HEK293 (cell line): ENCODE results near the gene PRUNE1.

Source experiments
- CTCF ChIA-PET: fragments of 350-600 bp; formaldehyde crosslinking; extraction: SDS; loops from one replicate; lab custom pipeline; 2021; ENCODE audit warnings: antibody characterized with exemption; lab: Yijun Ruan, JAX
- POLR2A ChIA-PET: fragments of 300-600 bp; formaldehyde crosslinking; extraction: SDS; loops from one replicate; lab custom pipeline; 2020; ENCODE audit warnings: antibody characterized with exemption, inconsistent platforms; lab: Yijun Ruan, JAX
- H3K27ac ChIP-seq: fragments of 200-500 bp; sonication (Bioruptor generic); 2 replicates; pipeline ENCODE4 v1.5.1; 2014; ENCODE audit warnings: low read depth, low read length, control low read depth, inconsistent platforms; ENCODE audit errors: extremely low read depth
- H3K36me3 ChIP-seq, 2 experiments: fragments of 200-500 bp in 1 of 2; sonication (Bioruptor generic) in 1 of 2; 1 replicate in 1 of 2; 2 replicates in 1 of 2; pipeline ENCODE4 v1.5.1; 2014 to 2017; ENCODE audit warnings: inconsistent platforms in 2 of 2, low read length in 2 of 2; ENCODE audit not compliant: control insufficient read depth in 2 of 2, insufficient read depth in 1 of 2
- H3K4me1 ChIP-seq: fragments of 200-500 bp; sonication (Bioruptor generic); 2 replicates; pipeline ENCODE4 v1.5.1; 2014; ENCODE audit warnings: mild to moderate bottlenecking, low read length, inconsistent platforms; ENCODE audit not compliant: control insufficient read depth, insufficient read depth
- H3K4me3 ChIP-seq: 2 replicates; pipeline ENCODE4 v1.5.1; 2011; ENCODE audit warnings: low read depth, mild to moderate bottlenecking, control low read depth, low read length, moderate library complexity
- H3K9me3 ChIP-seq: fragments of 200-500 bp; sonication (Bioruptor generic); 2 replicates; pipeline ENCODE4 v1.5.1; 2014; ENCODE audit warnings: low read depth, low read length, inconsistent platforms; ENCODE audit not compliant: control insufficient read depth, insufficient read depth
- HOXA7 ChIP-seq: sonication (generic); formaldehyde crosslinking; IDR thresholded peaks from 2 replicates; pipeline ENCODE4 v1.8.1; 2022; ENCODE audit warnings: missing genetic modification reagents, borderline replicate concordance
- KLF9 ChIP-seq: fragments of 450-650 bp; formaldehyde crosslinking; IDR thresholded peaks from 2 replicates; pipeline ENCODE4 v1.5.1; 2016; ENCODE audit warnings: missing biosample characterization, missing genetic modification characterization, low read depth
- PATZ1 ChIP-seq: fragments of 450-650 bp; formaldehyde crosslinking; IDR thresholded peaks from 2 replicates; pipeline ENCODE4 v1.5.1; 2016; ENCODE audit warnings: missing biosample characterization, missing genetic modification characterization
- RBAK ChIP-seq: fragments of 450-650 bp; formaldehyde crosslinking; IDR thresholded peaks from 2 replicates; pipeline ENCODE4 v1.5.1; 2016; ENCODE audit warnings: missing biosample characterization, missing genetic modification characterization
- TSHZ1 ChIP-seq: fragments of 450-650 bp; formaldehyde crosslinking; IDR thresholded peaks from 2 replicates; pipeline ENCODE4 v1.5.1; 2016; ENCODE audit warnings: missing biosample characterization, missing genetic modification characterization, borderline replicate concordance
- ZBTB1 ChIP-seq: fragments of 450-650 bp; formaldehyde crosslinking; IDR thresholded peaks from 2 replicates; pipeline ENCODE4 v1.5.1; 2016; ENCODE audit warnings: missing biosample characterization, missing genetic modification characterization
- ZNF10 ChIP-seq: fragments of 450-650 bp; formaldehyde crosslinking; IDR thresholded peaks from 2 replicates; pipeline ENCODE4 v1.5.1; 2017; ENCODE audit warnings: missing biosample characterization, missing genetic modification characterization
- ZNF24 ChIP-seq: fragments of 450-650 bp; formaldehyde crosslinking; IDR thresholded peaks from 2 replicates; pipeline ENCODE4 v1.5.1; 2016; ENCODE audit warnings: missing biosample characterization, missing genetic modification characterization
- ZNF266 ChIP-seq: fragments of 450-650 bp; formaldehyde crosslinking; IDR thresholded peaks from 2 replicates; pipeline ENCODE4 v1.5.1; 2016; ENCODE audit warnings: missing biosample characterization, missing genetic modification characterization, low read depth
- ZNF354C ChIP-seq: fragments of 450-650 bp; formaldehyde crosslinking; IDR thresholded peaks from 2 replicates; pipeline ENCODE4 v1.5.1; 2016; ENCODE audit warnings: missing biosample characterization, missing genetic modification characterization, low read depth, borderline replicate concordance
- ZNF544 ChIP-seq: fragments of 450-650 bp; formaldehyde crosslinking; IDR thresholded peaks from 2 replicates; pipeline ENCODE4 v1.5.0; 2017; ENCODE audit warnings: missing biosample characterization, missing genetic modification characterization
- ZNF555 ChIP-seq: fragments of 450-650 bp; formaldehyde crosslinking; conservative IDR thresholded peaks from 2 replicates; pipeline ENCODE4 v1.5.1; 2017; ENCODE audit warnings: missing biosample characterization, mild to moderate bottlenecking, missing genetic modification characterization, inconsistent platforms
- ZNF600 ChIP-seq: fragments of 450-650 bp; formaldehyde crosslinking; IDR thresholded peaks from 2 replicates; pipeline ENCODE4 v1.5.1; 2016; ENCODE audit warnings: missing biosample characterization, missing genetic modification characterization
- ZNF610 ChIP-seq: fragments of 450-650 bp; formaldehyde crosslinking; IDR thresholded peaks from 2 replicates; pipeline ENCODE4 v1.5.1; 2016; ENCODE audit warnings: missing biosample characterization, missing genetic modification characterization, borderline replicate concordance
- ZNF621 ChIP-seq: fragments of 450-650 bp; formaldehyde crosslinking; IDR thresholded peaks from 2 replicates; pipeline ENCODE4 v1.5.1; 2017; ENCODE audit warnings: missing biosample characterization, missing genetic modification characterization
- ZNF664 ChIP-seq: fragments of 450-650 bp; formaldehyde crosslinking; IDR thresholded peaks from 2 replicates; pipeline ENCODE4 v1.5.1; 2016; ENCODE audit warnings: missing biosample characterization, missing genetic modification characterization
- ZNF701 ChIP-seq: fragments of 450-650 bp; formaldehyde crosslinking; IDR thresholded peaks from 2 replicates; pipeline ENCODE4 v1.5.1; 2016; ENCODE audit warnings: missing biosample characterization, missing genetic modification characterization
- ZNF76 ChIP-seq: fragments of 450-650 bp; formaldehyde crosslinking; IDR thresholded peaks from 2 replicates; pipeline ENCODE4; 2016; ENCODE audit warnings: low read depth, missing biosample characterization, missing genetic modification characterization, borderline replicate concordance
- ZNF837 ChIP-seq: fragments of 450-650 bp; formaldehyde crosslinking; IDR thresholded peaks from 2 replicates; pipeline ENCODE4 v1.5.1; 2016; ENCODE audit warnings: missing biosample characterization, missing genetic modification characterization
- ZNF843 ChIP-seq: fragments of 450-650 bp; formaldehyde crosslinking; IDR thresholded peaks from 2 replicates; pipeline ENCODE4 v1.5.1; 2016; ENCODE audit warnings: missing biosample characterization, missing genetic modification characterization
- TF ChIP-seq, protein P1 (sequence below): fragments of 450-650 bp; formaldehyde crosslinking; IDR thresholded peaks from 2 replicates; pipeline ENCODE4 v1.5.1; 2016; ENCODE audit warnings: missing biosample characterization, missing genetic modification characterization
- TF ChIP-seq, protein P2 (sequence below): fragments of 450-650 bp; formaldehyde crosslinking; IDR thresholded peaks from 2 replicates; pipeline ENCODE4 v1.5.1; 2016; ENCODE audit warnings: missing biosample characterization, missing genetic modification characterization

PRUNE1 gene

GRCh38 chr1:151051356-151052009 is 43.2 kb downstream of the PRUNE1 start:
- ChIA-PET POLR2A (interaction anchor here (2.1 kb wide), 1 partner anchor 11 kb away, joined by 8 read pairs; no protein-coding TSS in a partner anchor), CTCF (interaction anchor here (3.0 kb wide), 1 partner anchor 8 kb away, joined by 11 read pairs; the partner anchor contains the start of genes CDC42SE1 and MLLT11)
- TF ChIP-seq ZNF701 (tag by site-specific recombination) (no peak), ZNF600 (tag by site-specific recombination) (peak; percentile 52; the same call in 1 of the 2 replicates), ZNF24 (no peak)
- TF ChIP-seq, protein P1, sequence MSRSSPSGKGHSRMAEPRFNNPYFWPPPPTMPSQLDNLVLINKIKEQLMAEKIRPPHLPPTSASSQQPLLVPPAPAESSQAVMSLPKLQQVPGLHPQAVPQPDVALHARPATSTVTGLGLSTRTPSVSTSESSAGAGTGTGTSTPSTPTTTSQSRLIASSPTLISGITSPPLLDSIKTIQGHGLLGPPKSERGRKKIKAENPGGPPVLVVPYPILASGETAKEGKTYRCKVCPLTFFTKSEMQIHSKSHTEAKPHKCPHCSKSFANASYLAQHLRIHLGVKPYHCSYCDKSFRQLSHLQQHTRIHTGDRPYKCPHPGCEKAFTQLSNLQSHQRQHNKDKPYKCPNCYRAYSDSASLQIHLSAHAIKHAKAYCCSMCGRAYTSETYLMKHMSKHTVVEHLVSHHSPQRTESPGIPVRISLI (tag by site-specific recombination), result peak; percentile 55; the same call in 1 of the 2 replicates
- H3K4me1 ChIP-seq, result no peaks in the 10 kb centered on the region
- no peak overlapping the region for H3K4me3 ChIP-seq
- H3K27ac ChIP-seq, result no peak overlapping the region
- no peaks in the 10 kb centered on the region for H3K9me3 ChIP-seq
- peaks cover 0 to 60% of the 10 kb centered on the region in 2 experiments; a peak in 2 of 3 replicates for H3K36me3 ChIP-seq

- no peak overlapping the region for H3K27ac ChIP-seq
- CTCF ChIA-PET, result interaction anchor here (0.6 to 1.3 kb wide), 2 partner anchors 9 to 42 kb away, joined by 4 to 5 read pairs; no protein-coding TSS in a partner anchor
- peaks cover 0 to 69% of the 10 kb centered on the region in 2 experiments; a peak in 2 of 3 replicates for H3K36me3 ChIP-seq
- TF ChIP-seq ZNF10, result no peak
- no peak for TF ChIP-seq ZNF837 (tag by site-specific recombination)
- no peak for TF ChIP-seq ZNF76 (tag by site-specific recombination)
- TF ChIP-seq ZNF354C (tag by site-specific recombination), result no peak
- TF ChIP-seq, protein P2, sequence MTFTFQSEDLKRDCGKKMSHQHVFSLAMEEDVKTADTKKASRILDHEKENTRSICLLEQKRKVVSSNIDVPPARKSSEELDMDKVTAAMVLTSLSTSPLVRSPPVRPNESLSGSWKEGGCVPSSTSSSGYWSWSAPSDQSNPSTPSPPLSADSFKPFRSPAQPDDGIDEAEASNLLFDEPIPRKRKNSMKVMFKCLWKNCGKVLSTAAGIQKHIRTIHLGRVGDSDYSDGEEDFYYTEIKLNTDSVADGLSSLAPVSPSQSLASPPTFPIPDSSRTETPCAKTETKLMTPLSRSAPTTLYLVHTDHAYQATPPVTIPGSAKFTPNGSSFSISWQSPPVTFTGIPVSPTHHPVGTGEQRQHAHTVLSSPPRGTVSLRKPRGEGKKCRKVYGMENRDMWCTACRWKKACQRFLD (tag by site-specific recombination), result no peak
- no peak for TF ChIP-seq ZNF266 (tag by site-specific recombination)
- no peak for TF ChIP-seq ZNF621 (tag by site-specific recombination)
- TF ChIP-seq ZNF843 (tag by site-specific recombination), result no peak
- TF ChIP-seq ZNF610 (tag by site-specific recombination), result no peak
- no peak for TF ChIP-seq RBAK (tag by site-specific recombination)
- TF ChIP-seq PATZ1 (tag by site-specific recombination), result no peak
- TF ChIP-seq, all 188 proteins: peak for 0
- Histone ChIP-seq H3K4me3 (no peak overlapping the region), H3K4me1 (peaks cover 4% of the 10 kb centered on the region; the same call in 1 of the 2 replicates), H3K9me3 (no peaks in the 10 kb centered on the region)
- POLR2A ChIA-PET, result interaction anchor here (0.6 to 0.8 kb wide), 2 partner anchors 15 to 475 kb away, joined by 3 to 5 read pairs; partner anchors contain the start of gene MCL1
These were observed 46.8 kb downstream of the PRUNE1 start for GRCh38 chr1:151054971-151055547.

GRCh38 chr1:151055581-151055980 is 47.3 kb downstream of the PRUNE1 start:
- Histone ChIP-seq H3K27ac (no peak overlapping the region), H3K4me3 (no peak overlapping the region), H3K36me3 (peaks cover 0 to 67% of the 10 kb centered on the region in 2 experiments; a peak in 2 of 3 replicates), H3K4me1 (peaks cover 4% of the 10 kb centered on the region; the same call in 1 of the 2 replicates), H3K9me3 (no peaks in the 10 kb centered on the region)
- POLR2A ChIA-PET, result interaction anchor here (0.6 to 0.8 kb wide), 2 partner anchors 14 to 476 kb away, joined by 3 to 5 read pairs; partner anchors contain the start of gene MCL1
- CTCF ChIA-PET, result interaction anchor here (0.6 kb wide), 1 partner anchor 42 kb away, joined by 4 read pairs; no protein-coding TSS in a partner anchor
- TF ChIP-seq ZBTB1, result no peak
- no peak for TF ChIP-seq HOXA7 (CRISPR knock-in tag)
- TF ChIP-seq ZNF555, result no peak
- no peak for TF ChIP-seq TSHZ1 (tag by site-specific recombination)
- TF ChIP-seq KLF9, result no peak
- TF ChIP-seq ZNF76 (tag by site-specific recombination), result no peak
- no peak for TF ChIP-seq ZNF664 (tag by site-specific recombination)
- TF ChIP-seq ZNF544 (tag by site-specific recombination), result no peak
